Spinal cord (tissue), 10 donors: ENCODE data around the gene TSPAN15. TPM values are rescaled to one million over a fixed set of nuclear protein-coding genes. Genes with fewer than 3 reads are reported as not detected.

Experiments
- DNase-seq, 6 donors: peaks; one replicate each; pipeline versions ENCODE4 v3.0.0 to v3.0.0-alpha.2; 2013 to 2015; ENCODE audit warnings: low spot score in 6 of 6, low read depth in 4 of 6
- H3K27ac ChIP-seq: one replicate; pipeline ENCODE4 v1.5.1; 2013; ENCODE audit warnings: low read depth, low read length, control low read depth
- H3K27me3 ChIP-seq: one replicate; pipeline ENCODE4 v1.6.1; 2013; ENCODE audit warnings: low read length; ENCODE audit not compliant: control insufficient read depth, insufficient read depth
- H3K36me3 ChIP-seq: one replicate; pipeline ENCODE4 v1.6.1; 2013; ENCODE audit warnings: low read length; ENCODE audit not compliant: control insufficient read depth, insufficient read depth
- H3K4me1 ChIP-seq: one replicate; pipeline ENCODE4 v1.6.1; 2013; ENCODE audit warnings: low read length; ENCODE audit not compliant: control insufficient read depth, insufficient read depth
- H3K4me3 ChIP-seq: one replicate; pipeline ENCODE4 v1.5.1; 2013; ENCODE audit warnings: low read depth, low read length, control low read depth
- H3K9me3 ChIP-seq: one replicate; pipeline ENCODE4 v1.6.1; 2013; ENCODE audit warnings: low read length; ENCODE audit not compliant: control insufficient read depth, insufficient read depth
- WGBS: methylation state at CpG from one replicate; pipeline ENCODE4 v1.1.5; 2013; ENCODE audit warnings: missing lambda C conversion rate; ENCODE audit not compliant: insufficient coverage; 5-methylcytosine and 5-hydroxymethylcytosine counted together
- polyA plus RNA-seq, 2 donors: library from polyadenylated mRNA; unstranded; fragments of 120-200 nt; gene quantifications; one replicate each; pipeline ENCODE4 v1.2.1, GENCODE V29; 2013; ENCODE audit not compliant: insufficient read length in 2 of 2
- total RNA-seq, 2 donors: library from RNA; depleted of rRNA in 1 of 2; stranded (reverse); fragments of 120-200 nt in 1 of 2; fragments of >200 nt in 1 of 2; gene quantifications; one replicate each; pipeline versions ENCODE4 v1.2.3 to v1.2.4, GENCODE V29; 2013 to 2014
- donor health status: healthy.

Gene TSPAN15
- total and polyA plus RNA-seq, 4 donors, result 23.0 to 42.7 (median 26.5) TPM

- Histone ChIP-seq H3K4me1 (peaks cover 28% of the 10 kb centered on the region), H3K27ac (no peak overlapping the region), H3K9me3 (no peaks in the 10 kb centered on the region), H3K4me3 (no peak overlapping the region), H3K27me3 (peaks cover 4% of the 10 kb centered on the region), H3K36me3 (peaks cover 2% of the 10 kb centered on the region)
- no peak for DNase-seq
- 80% methylated on average over 2 of the region's 10 CpGs for WGBS
Observed at GRCh38 chr10:69455006-69455763, 3.9 kb downstream of the TSPAN15 start.

GRCh38 chr10:69456880-69457693, 5.8 kb downstream of the TSPAN15 start:
- Histone ChIP-seq H3K4me3 (no peak overlapping the region), H3K36me3 (peaks cover 2% of the 10 kb centered on the region), H3K27me3 (no peaks in the 10 kb centered on the region), H3K4me1 (peaks cover 23% of the 10 kb centered on the region), H3K9me3 (no peaks in the 10 kb centered on the region), H3K27ac (no peak overlapping the region)
- no peak for DNase-seq
- 94% methylated on average over 8 of the region's 8 CpGs for WGBS

- Histone ChIP-seq H3K4me1 (peaks cover 23% of the 10 kb centered on the region), H3K36me3 (peaks cover 2% of the 10 kb centered on the region), H3K27ac (no peak overlapping the region), H3K9me3 (no peaks in the 10 kb centered on the region), H3K27me3 (no peaks in the 10 kb centered on the region), H3K4me3 (no peak overlapping the region)
- DNase-seq, result no peak
- WGBS, result 85% methylated on average over 4 of the region's 5 CpGs
Observed at GRCh38 chr10:69457771-69458237, 6.5 kb downstream of the TSPAN15 start.

DNA sequence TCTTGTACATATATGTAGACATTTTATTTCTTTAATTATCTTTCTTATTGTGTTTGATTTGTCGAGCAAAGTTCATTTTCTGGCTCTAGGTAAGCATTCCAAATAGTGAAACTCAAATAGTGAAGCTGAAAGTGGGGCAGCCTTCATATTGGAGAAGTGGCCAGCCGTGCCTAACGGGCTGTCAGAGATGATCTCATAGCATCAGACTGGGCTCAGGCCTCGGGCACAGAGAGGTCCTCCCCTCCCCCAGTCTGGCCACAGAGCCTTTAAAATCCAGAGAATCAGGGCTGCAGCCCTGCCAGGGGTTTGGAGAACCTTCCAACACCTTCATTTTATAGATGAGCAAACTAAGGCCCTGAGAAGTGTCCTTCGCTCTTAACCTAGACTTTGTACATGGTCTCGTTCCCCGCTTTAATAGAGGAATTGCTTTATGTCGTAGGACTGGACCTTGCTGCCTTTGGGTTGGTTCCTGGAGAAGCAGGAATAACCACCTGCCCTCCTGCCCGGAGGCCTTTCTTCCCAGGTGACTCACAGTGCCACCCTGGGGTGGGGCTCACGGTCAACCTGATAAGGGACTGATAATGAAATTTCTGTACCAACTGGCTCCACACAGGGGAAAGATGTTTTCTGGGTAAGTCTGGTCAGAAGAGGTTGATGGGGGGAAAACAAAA, 7.3 kb downstream of the TSPAN15 start:
- no peak overlapping the region for H3K4me3 ChIP-seq
- peaks cover 2% of the 10 kb centered on the region for H3K36me3 ChIP-seq
- H3K27ac ChIP-seq, result peak overlapping the region; percentile 6
- no peaks in the 10 kb centered on the region for H3K27me3 ChIP-seq
- 80% methylated on average over 7 of the region's 10 CpGs for WGBS
- no peaks in the 10 kb centered on the region for H3K9me3 ChIP-seq
- DNase-seq, result no peak
- H3K4me1 ChIP-seq, result peaks cover 23% of the 10 kb centered on the region

GRCh38 chr10:69459101-69459790, 8.0 kb downstream of the TSPAN15 start:
- no peak for DNase-seq
- Histone ChIP-seq H3K4me1 (peaks cover 27% of the 10 kb centered on the region), H3K27me3 (no peaks in the 10 kb centered on the region), H3K36me3 (peaks cover 2% of the 10 kb centered on the region), H3K4me3 (no peak overlapping the region), H3K27ac (no peak overlapping the region), H3K9me3 (no peaks in the 10 kb centered on the region)
- WGBS, result 96% methylated on average over 8 of the region's 8 CpGs

GRCh38 chr10:69459893-69460575, 8.8 kb downstream of the TSPAN15 start:
- H3K4me3 ChIP-seq, result no peak overlapping the region
- no peaks in the 10 kb centered on the region for H3K9me3 ChIP-seq
- DNase-seq, result no peak
- peaks cover 2% of the 10 kb centered on the region for H3K36me3 ChIP-seq
- H3K27ac ChIP-seq, result peak overlapping the region; percentile 33
- H3K27me3 ChIP-seq, result no peaks in the 10 kb centered on the region
- H3K4me1 ChIP-seq, result peaks cover 35% of the 10 kb centered on the region
- 85% methylated on average over 8 of the region's 12 CpGs for WGBS

DNA sequence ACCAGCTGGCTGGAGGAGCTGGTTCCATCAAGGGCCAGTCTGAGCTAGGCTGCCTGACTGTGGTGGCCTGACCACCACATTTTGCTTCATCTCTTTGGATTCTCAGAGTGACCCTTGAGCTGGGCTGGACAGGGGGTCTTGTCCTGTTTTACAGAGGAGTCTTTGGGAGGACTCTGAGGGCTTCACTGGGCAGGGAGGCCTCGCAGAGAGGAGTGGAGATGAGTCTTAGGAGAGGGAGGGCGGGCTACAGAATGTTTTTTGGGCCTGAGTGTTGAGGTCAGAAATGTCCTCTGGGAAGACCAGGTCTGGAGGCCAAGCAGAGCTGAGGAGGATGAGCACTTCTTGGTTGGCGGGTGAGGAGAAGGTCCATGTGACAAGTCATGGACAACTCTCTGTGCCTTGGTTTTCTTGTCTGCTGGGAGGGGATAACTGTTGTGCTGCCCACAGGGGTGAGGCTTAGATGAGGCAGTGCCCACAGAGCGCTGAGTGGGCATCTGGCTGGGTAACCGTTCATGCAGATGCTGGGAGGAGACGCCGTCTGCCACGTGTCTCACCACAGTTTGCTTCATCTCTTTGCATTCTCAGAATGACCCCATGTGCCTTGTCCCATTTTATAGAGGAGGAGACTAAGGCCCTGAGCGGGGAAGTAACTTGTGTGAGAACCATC, 9.4 kb downstream of the TSPAN15 start:
- Histone ChIP-seq H3K27me3 (no peaks in the 10 kb centered on the region), H3K4me1 (peaks cover 38% of the 10 kb centered on the region)
- WGBS, result 89% methylated on average over 8 of the region's 9 CpGs

DNA sequence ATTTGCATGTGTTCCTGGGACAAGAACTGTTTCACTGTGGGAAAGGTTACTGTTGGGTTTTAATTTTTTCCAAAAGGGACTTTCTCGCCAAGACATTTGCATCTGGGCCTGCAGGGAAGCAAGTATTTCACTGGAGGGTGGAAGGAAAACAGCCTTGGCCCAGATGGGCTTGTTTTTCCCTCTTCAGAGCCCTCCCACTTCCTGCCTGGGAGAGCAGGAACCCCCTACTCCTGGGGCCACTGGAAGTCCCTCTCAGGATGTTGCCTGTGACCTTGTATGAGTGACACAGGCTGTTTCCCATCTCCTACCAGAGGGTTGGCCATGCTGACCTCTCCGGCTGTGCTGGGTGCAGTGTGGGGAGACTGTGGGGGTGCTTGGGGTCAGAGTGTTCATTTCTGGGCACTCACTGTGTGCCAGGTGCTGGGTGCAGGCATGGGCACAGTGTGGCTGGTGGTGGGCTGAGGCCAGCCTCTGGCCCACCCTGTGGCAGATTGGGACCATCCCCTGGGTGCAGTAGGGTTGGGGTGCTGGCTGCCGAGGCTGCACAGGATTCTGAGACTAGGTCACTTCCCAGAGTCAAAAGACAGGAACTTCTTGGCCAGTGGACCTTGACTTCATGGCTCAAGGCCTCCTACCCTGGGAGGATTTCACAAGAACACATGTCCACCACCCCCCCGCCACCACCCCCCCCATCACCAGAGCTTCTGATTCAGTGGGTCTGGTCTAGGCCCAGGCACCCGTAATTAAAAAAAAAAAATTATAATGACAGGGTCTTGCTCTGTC, 10.2 kb downstream of the TSPAN15 start:
- Histone ChIP-seq H3K4me3 (no peak overlapping the region), H3K27me3 (no peaks in the 10 kb centered on the region), H3K27ac (peak overlapping the region; percentile 29), H3K4me1 (peaks cover 43% of the 10 kb centered on the region), H3K36me3 (peaks cover 2% of the 10 kb centered on the region), H3K9me3 (no peaks in the 10 kb centered on the region)
- DNase-seq, result no peak
- 86% methylated on average over 2 of the region's 5 CpGs for WGBS

More for the DNA sequence above, 9.4 kb downstream of the TSPAN15 start:
- no peak for DNase-seq
- H3K9me3 ChIP-seq, result no peaks in the 10 kb centered on the region
- no peak overlapping the region for H3K4me3 ChIP-seq
- H3K27ac ChIP-seq, result peak overlapping the region; percentile 33
- peaks cover 2% of the 10 kb centered on the region for H3K36me3 ChIP-seq
